ENCODE results near the gene BCLAF1.
"Not testable (repeated sequence)": the region's sequence is repeated elsewhere in the genome, so short reads cannot be mapped to it uniquely, and the experiment has no call there.

The BCLAF1 gene

DNA sequence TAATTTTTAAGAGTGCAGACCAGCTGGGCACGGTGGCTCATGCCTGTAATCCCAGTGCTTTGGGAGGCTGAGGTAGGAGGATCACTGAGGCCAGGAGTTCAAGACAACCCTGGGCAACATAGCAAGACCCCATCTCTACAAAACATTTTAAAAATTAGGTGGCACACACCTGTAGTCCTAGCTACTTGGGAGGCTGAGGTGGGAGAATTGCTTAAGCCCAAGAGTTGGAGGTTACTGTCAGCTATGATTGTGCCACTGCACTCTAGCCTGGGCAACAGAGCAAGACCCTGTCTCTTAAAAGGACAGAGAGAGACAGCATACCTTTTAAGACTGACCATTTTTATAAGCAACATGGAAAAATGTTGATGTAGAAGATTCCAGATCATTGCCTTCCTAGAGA, 18.8 kb upstream of the BCLAF1 start:
- not testable (repeated sequence) for DNase-seq

DNA sequence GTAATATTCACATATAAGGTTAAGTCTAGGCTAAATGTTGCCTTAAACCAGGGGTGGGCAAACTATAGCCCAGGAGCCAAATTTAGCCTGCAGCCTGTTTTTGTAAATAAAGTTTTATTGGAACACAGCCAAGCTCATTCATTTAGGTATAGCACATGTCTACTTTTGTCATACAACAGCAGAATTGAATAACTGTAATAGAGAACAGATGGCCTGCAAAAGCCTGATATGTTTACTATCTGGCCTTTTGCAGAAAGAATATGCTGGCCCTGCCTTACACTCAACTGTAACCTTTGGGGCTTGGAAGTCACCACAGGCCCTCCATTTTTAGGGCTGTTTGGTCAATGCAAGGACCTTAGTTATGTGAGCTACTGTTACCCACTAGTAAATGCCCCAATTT, 17.7 kb upstream of the BCLAF1 start:
- no peak for DNase-seq

DNA sequence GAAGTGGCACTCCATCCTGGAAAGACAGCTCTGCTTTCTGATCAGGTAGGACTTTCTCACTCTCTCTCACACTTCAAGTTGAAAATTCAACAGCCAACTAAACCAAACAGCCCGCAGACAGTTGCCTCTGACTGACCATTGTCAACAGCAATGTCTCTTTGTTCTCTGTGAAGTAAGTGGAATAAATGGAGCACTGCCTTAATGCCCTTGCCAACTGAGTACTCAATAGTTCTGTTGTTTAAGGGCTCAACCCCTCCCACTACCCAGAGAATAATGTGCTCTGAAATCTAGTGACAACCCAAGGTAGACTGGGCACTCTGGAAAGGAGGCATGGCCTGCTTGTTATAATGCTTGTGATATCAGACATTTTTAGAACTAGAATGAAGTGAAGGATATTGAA, 16.8 kb upstream of the BCLAF1 start:
- DNase-seq: no peak

DNA sequence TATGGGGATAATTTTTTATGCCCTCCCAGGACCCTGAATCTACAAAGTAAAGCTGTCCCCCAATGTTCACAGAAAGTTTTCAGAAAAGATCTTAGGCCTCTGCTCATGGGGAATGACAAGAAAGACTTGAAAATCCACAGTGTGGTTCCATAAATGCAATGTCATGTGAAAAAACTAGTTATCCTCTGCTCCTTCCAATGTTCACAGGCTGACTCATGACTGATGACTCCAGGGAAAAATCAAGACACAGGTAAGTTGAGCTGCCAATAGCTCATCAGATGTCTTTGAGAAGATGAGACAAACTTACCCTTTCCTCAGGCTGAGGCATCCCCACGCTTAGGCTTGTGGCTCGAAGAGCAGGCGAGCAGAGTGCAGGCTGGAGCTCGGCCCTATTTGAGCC, 14.8 kb upstream of the BCLAF1 start:
- DNase-seq: no peak

DNA sequence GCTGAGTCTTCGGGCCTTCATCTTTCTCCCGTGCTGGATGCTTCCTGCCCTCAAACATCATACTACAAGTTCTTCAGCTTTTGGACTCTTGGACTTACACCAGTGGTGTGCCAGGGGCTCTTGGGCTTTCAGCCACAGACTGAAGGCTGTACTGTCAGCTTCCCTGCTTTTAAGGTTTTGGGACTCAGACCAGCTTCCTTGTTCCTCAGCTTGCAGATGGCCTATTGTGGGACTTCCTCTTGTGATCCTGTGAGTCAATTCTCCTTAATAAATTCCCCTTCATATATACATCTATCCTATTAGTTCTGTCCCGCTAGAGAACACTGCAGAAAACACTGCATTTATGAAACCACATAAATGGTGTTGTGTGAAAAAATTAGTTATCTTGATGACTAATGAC, 13.9 kb upstream of the BCLAF1 start:
- DNase-seq: no peak

DNA sequence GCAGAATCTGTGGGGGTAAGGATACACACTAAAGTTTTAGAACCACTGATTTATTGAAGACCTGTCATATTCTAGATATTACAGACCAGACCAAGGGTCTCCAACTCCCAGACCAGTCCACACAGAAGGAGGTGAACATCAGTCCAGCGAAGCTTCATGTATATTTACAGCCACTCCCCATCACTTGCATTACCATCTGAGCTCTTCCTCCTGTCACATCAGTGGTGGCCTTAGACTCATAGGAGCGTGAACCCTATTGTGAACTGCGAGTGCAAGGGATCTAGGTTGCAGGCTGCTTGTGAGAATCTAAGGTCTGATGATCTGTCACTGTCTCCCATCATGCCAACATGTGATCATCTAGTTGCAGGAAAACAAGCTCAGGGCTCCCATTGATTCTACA, 5.0 kb upstream of the BCLAF1 start:
- no peak for DNase-seq

DNA sequence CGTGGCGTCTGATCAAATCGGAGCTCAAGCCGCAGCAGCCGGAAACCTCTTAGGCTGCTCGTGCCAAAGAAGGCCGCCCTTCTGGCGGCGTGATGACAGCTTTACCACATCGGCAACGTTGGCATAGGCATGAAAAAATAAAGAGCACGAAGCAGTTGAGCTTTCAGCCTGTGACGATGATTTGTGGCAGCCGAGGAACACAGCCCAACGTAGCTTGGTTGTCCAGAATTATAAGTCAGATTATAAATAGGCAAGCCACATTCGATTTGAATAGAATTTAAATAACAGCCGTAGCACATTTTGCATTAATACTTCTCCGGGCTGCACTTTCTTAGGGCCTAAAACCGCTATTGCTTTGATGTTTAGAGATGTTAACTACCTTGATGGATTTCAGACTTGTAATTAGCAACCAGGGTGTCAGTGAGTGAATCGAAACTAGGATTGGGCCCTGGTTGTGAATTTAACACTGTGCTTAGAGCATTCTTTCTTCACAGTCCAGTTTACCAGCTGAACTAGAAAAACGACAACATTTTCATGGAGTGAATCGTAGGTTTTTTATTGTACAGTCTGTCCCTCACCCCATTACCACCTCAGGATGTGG, 864 bp upstream of the BCLAF1 start:
- peak; percentile 37 for DNase-seq

DNA sequence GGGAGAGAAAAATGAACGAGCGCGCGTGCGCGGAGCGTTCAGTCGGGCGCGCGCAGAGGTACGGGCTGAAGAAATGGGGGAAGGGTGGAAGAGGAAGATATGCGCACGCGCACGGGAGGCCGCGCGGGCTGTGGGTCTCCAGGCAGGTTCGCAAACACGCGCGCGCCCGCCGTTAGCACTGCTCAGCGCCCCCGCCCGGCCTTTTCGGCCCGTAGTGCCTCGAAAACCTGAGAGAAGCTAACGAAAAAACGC, 393 bp downstream of the BCLAF1 start:
- peak; percentile 79 for DNase-seq

DNA sequence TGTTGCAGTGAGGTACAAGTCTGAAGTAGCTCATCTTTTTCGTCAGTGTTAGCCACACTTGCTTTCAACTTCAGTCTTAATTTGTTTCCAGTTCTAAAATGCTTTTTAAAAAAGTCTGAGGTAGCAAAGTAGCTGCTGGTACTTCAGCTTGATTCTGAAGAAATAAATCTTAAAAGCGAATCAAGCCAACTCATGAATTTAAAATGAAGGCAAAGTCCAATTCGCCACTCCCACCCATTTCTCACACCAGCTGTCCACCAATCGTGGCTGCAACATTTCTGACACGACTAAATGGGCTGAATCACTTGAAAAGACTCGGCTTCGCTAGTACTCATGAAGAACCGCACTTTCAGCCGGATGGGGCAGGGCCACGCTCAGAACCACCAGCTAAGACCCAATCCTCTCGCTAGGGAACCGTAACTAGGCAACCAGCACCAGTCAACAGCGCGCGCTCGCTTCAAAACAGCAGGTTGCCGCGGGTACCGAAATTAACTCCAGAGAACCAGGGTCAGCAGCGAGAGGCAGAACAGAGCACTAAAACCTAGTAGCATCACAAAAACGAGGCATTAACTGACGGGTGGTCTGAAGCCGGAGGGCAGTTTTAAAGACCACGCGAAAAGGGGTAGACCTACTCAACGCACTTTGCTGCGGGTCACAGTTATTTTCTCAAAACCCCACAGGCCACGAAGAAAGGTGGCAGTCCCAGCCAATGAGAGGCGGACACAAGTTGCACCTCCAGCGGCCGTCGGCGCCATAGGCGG, 900 bp downstream of the BCLAF1 start:
- DNase-seq: no peak

DNA sequence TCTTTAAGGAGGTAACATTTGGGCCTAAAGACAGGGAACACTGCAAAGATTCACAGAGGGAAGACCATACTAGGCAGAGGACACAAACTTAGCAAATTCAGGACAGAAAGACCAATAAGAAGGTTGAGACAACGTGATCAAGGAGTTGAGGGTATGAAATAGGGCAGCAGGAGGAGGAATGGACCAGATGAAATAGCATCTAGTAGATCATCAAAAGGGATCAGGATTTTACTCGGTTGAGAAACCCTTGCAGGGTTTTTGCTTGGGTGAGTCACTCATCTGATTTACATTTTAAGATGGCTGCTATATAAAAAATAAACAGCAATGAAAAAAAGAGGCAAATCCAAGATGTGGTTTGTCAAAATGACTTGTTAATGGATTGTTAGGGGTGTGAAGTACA, 4.7 kb downstream of the BCLAF1 start:
- no peak for DNase-seq

DNA sequence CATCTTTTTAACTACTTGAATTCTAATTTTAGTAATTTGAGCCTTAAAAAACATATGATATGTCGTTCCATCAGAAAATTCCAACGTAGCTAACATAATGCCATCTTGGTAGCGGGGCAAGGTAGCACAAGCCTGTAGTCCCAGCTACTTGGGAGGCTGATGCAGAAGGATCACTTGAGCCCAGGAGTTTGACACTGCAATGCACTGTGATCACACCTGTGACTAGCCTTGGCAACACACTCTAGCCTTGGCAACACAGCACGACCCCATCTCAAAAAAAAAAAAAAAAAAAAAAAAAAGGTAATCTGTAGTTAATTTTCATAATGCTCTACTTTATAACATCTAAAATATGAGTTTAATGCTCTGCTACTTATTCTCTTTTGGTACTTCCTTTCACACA, 6.7 kb downstream of the BCLAF1 start:
- DNase-seq: no peak

DNA sequence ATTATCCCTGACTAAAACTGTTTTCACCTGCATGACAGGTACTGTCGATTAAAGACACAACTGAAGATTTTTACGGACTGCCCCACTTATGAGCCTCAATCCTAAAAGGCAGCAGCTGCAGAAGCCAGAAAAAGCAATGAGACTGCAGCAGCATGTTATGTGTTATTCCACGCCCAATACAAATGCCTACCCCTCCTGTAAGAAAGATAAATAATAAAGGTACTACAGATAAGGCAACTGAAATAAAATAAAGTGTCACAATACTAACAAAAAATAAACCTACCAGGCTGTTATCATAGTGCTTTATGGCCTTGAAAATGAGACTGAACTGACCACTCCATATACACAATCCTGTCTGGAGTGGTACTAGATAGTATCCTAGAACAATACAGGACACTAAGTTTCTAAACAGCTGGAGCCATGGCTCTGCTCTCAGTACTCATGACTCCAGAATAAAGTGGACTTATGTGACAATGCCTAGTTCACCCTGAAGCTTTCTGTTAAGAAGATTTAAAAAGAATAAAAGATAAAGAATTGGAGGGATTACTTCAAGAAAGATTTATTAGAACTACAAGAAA, 9.5 kb downstream of the BCLAF1 start:
- DNase-seq: no peak

DNA sequence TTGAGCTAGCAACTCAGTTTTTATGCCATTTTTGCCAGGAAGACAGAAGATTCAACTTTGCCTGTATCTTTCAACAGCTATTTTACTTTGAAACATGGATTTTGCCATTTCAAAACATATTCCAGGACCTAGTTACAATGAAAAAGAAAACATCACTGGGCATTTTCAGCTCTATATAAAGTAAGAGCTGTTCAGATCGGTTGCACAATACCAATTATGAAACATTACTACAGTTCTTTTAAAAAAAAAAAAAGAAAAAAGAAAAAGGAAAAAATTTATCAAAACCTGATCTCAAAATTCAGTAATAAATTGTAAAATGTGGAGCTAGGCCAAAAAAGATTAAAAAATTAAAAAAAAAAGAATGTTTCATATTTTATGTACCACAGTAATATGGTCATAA, 15.6 kb downstream of the BCLAF1 start:
- DNase-seq: no peak

DNA sequence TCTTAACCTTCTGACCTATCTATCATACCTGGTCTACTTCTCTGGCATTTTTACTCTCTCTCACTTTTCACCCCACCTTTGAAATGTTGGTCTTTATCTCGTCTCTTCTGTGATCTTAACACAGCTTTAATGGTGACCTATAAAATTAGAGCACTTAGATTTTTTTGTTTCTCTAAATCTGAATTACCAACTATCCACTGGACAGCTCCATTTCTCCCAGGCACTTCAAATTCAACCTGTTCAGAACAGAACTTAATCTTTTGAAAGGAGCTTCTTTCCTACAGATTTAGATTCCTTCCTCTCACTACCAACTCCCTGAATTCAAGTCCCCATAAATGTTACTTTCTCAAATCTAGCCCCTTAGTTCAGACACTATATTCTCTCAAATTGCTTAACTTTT, 24.5 kb downstream of the BCLAF1 start:
- DNase-seq: no peak

DNA sequence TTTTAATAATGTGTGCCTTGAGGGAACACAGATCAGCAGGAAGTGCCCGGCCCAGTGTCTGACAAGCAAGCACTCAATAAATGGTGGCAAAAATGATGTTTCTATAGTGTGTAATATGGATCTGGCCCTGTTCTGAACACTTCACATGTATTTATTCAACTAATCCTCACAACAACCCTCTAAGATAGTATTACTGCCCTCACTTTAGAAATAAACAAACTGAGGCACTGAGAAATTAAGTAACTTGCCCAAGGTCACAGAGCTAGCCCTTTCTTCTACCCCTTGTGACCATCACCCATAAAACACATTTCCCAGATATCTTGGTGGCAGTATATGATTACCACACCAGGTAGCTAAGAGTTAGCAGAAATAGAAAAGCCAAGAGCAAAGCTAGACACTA, 26.7 kb downstream of the BCLAF1 start:
- no peak for DNase-seq

DNA sequence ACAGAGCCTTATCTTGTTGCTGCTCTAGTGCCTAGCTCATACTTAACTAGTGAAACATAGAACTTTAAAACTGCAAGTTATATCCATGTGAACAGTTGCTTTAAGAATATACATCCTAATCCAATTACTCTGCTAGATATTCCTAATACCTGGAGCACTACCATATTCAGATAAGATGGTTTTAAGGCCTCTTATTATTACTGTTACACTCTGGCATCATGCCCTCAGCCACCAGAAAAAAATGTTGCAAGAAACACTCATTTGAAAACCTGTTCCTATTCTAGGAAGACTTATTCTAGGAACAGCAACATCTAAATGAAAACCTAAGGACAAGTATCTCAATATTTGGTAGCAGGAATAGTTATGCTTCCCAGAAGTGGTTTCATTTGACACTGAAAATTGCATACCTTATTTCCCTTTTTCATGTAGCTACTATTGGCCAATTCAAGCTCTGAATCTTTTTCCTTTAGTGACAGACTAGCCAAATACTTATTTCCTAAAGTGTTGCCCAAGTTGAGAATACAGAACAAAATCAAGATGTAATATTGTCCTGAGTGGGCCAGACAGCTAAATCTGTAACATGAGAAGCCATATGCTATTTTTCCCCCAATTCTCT, 34.7 kb downstream of the BCLAF1 start:
- no peak for DNase-seq

DNA sequence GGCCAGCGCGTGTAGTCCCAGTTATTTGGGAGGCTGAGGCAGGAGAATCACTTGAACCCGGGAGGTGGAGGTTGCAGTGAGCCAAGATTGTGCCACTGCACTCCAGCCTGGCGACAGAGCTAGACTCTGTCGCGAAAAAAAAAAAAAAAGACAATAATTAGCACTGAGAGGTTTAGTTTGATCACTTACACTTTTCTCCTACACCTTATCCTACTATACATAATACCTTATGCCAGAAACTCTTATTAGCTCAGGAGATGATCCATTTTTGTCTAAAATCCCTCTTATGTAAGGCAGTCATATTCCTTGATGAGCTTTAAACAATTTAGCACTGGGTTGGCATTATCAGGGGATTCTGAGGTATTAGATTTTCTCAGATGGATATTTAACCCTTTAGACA, 35.9 kb downstream of the BCLAF1 start:
- no peak for DNase-seq

DNA sequence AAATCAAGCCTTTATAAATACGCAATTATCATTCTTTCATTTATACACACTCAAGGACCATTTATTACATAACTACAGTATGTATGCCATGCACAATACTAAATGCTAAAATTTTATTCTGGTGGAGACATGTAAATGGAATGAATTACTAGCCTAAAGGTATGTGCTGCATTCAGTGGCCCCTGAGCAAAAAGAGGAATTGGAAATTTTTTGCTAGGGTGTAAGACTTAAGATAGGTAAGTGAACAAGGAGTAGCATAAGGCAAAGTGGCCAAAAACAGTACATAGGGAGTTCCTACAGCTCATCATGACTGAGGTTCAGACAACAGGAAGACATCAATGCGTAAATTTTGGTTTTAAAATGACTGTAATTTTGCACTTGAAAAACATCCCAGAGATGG, 37.2 kb downstream of the BCLAF1 start:
- DNase-seq: no peak

DNA sequence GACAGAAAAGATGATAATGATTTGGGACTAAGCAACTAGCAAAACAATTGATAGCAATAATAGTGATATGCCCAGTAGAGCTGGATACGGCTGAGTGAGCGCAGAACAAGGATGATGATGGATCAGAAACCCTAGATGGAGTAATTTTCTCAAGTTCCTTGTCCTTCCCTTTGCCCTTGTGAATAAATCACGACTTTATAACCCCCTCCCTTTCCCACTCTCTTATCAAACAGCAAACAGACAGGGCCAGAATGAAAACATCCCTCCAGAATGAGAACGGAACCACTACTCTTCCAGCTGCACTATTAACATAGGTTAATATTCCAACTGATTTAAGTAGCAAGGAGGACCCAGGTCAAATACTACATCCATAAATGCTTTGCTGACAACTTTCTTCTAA, 38.3 kb downstream of the BCLAF1 start:
- no peak for DNase-seq

DNA sequence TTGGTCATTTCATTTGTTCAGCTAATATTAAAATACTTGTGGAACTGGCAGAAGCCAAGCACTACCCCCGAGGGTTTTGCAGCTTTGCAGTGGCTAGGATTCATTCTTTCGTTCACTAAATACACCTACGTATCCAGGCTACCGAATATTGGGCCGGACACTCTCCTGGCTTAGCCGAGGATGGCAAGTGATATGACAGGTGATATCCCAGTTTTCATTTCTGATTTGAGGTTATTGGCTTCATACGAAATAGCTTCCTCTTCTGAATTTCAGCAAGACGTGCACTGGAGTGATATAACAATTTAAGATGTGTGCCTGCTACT, 39.0 kb downstream of the BCLAF1 start:
- no peak for DNase-seq

DNA sequence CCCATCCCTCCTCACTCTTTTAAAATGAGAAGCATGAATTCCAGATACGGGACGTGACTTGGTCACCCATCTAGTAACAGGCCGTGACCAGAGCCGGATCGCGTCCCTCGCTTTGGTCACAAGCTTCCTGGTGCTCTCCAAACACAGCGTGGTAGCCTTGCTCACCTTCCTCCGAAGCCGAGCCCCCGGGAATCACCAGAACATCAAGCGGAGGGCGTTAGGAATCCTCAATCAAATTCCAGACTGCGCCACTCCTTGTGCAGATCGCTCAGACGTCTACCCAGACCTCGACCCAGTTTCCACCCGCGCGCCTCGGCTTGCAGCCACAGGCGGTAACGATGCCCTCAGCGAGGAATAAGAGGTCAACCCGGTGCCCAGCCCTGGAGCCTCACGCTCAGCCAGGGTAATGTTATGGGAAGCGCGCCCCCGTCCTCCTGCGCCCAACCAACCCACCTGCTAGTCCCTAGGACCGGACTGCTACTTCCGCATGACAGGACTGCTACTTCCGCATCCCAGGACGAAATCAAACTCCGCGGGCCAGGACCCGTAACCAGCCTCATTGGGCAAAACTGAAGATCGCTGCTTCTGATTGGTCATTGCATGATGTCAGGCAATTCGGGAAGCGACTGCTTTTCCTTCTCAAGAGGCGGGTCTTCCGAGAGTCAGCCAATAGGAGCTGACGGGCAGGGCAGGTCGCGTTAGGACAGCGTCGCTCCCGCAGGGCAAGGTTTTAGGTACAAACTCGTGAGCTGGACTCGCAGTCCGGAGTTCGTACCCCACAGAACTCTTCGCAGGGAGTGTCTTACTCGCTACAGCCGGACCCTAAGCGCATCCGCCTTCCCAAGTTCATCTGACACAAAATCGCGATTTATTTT, 39.6 kb downstream of the BCLAF1 start, which contains the start of gene MTFR2:
MTFR2 (minus strand) TSS at position 501 of the 875 bp plus-strand sequence. CDS start 1,212 bp downstream, outside the sequence.
- peak; percentile 99 for DNase-seq

DNA sequence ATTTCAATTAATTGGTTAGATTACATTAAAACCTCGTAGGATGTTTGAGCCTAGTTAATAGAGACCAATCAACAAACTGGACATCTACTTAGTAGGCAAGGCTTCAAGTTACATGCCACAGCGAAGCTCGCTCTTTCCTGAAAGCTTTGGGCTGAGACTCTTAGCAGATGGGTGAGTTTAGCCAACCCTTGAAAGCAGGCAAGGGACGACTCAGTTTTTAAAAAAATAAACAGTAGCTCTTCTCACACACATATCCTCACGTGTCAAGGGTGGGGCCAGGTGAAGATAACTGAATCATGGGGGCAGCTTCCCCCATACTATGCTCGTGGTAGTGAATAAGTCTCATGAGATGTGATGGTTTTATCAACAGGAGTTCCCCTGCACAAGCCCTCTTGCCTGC, 40.3 kb downstream of the BCLAF1 start:
- DNase-seq: no peak

DNA sequence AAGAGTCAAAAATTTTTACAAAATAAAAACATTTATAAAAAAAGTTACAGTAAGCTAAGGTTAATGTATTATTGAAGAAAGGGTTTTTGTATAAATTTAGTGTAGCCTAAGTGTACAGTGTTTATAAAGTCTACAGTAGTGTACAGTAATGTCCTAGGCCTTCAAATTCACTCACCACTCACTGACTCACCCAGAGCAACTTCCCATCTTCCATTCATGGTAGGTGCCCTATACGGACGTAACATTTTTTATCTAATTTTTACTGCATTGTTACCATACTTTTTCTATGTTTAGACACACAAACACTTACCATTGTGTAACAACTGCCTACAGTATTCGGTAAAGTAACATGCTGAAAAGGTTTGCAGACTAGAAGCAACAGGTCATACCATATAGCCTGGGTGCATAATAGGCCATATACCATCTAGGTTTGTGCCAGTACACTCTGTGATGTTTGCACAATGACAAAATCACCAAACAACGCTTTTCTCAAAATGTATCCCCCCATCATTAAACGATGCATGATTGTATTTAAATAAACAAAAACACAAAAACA, 45.5 kb downstream of the BCLAF1 start:
- DNase-seq: no peak
